ENCODE results near the gene SLC12A9.

The SLC12A9 gene

DNA sequence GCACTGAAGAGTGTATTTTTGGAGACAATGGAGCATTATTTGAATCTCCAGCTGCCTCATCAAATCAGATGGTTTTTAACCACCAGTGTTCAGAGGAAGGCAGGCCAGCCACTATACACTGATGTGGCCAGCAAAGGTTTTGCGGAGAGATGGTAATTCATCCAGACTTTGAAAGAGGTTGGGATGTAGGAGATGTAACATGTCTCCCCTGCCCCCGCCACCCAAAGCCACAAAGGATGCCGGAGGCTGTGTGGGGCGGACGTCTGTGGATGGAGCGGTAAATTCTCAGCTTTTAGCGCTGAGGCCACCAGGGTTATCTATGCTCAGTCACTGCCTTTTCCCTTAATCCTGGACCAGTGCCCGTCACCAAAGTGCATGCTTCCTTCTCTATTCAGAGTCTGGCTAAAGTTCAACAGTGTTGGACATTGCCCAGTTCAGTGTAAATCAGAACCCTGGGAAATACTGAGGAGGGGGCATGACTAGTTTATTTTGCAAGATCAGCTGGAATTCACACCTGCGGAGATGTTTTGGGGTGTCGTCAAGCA, 11.0 kb downstream of the SLC12A9 start:
- H3K4me3 ChIP-seq (ENCODE audit: low read length) = no peak overlapping the region
- no CpG with 5 or more reads among the region's 10 CpGs for WGBS (ENCODE audit: insufficient coverage, insufficient read length)
- peaks cover 15% of the 10 kb centered on the region for H3K36me3 ChIP-seq (ENCODE audit: control insufficient read depth, insufficient read depth, low read length)
- H3K27me3 ChIP-seq (ENCODE audit: control insufficient read depth, insufficient read depth, low read length) = no peaks in the 10 kb centered on the region
- H3K9me3 ChIP-seq (ENCODE audit: control insufficient read depth, insufficient read depth, low read length) = no peaks in the 10 kb centered on the region
- no peak for DNase-seq (ENCODE audit: low read depth, low spot score)
- no peak overlapping the region for H3K27ac ChIP-seq (ENCODE audit: low read length)
- H3K4me1 ChIP-seq (ENCODE audit: control insufficient read depth, insufficient read depth, low read length) = peaks cover 5% of the 10 kb centered on the region; the same call in 1 of the 2 replicates

- no peaks in the 10 kb centered on the region for H3K27me3 ChIP-seq (ENCODE audit: control insufficient read depth, insufficient read depth, low read length)
- no peak for DNase-seq (ENCODE audit: low read depth, low spot score)
- H3K36me3 ChIP-seq (ENCODE audit: control insufficient read depth, insufficient read depth, low read length) = peaks cover 10% of the 10 kb centered on the region
- WGBS (ENCODE audit: insufficient coverage, insufficient read length) = no CpG with 5 or more reads among the region's 12 CpGs
- no peak overlapping the region for H3K27ac ChIP-seq (ENCODE audit: low read length)
- H3K4me1 ChIP-seq (ENCODE audit: control insufficient read depth, insufficient read depth, low read length) = peaks cover 5% of the 10 kb centered on the region; the same call in 1 of the 2 replicates
- no peaks in the 10 kb centered on the region for H3K9me3 ChIP-seq (ENCODE audit: control insufficient read depth, insufficient read depth, low read length)
- no peak overlapping the region for H3K4me3 ChIP-seq (ENCODE audit: low read length)
Measured at GRCh38 chr7:100864263-100864845, 11.8 kb downstream of the SLC12A9 start.

- no CpG with 5 or more reads among the region's 17 CpGs for WGBS (ENCODE audit: insufficient coverage, insufficient read length)
- Histone ChIP-seq H3K4me3 (ENCODE audit: low read length) (no peak overlapping the region), H3K4me1 (ENCODE audit: control insufficient read depth, insufficient read depth, low read length) (peaks cover 5% of the 10 kb centered on the region; the same call in 1 of the 2 replicates), H3K27ac (ENCODE audit: low read length) (no peak overlapping the region), H3K36me3 (ENCODE audit: control insufficient read depth, insufficient read depth, low read length) (peaks cover 9% of the 10 kb centered on the region), H3K27me3 (ENCODE audit: control insufficient read depth, insufficient read depth, low read length) (no peaks in the 10 kb centered on the region), H3K9me3 (ENCODE audit: control insufficient read depth, insufficient read depth, low read length) (no peaks in the 10 kb centered on the region)
- DNase-seq (ENCODE audit: low read depth, low spot score) = no peak
Measured at GRCh38 chr7:100865372-100865911, 12.9 kb downstream of the SLC12A9 start.

DNA sequence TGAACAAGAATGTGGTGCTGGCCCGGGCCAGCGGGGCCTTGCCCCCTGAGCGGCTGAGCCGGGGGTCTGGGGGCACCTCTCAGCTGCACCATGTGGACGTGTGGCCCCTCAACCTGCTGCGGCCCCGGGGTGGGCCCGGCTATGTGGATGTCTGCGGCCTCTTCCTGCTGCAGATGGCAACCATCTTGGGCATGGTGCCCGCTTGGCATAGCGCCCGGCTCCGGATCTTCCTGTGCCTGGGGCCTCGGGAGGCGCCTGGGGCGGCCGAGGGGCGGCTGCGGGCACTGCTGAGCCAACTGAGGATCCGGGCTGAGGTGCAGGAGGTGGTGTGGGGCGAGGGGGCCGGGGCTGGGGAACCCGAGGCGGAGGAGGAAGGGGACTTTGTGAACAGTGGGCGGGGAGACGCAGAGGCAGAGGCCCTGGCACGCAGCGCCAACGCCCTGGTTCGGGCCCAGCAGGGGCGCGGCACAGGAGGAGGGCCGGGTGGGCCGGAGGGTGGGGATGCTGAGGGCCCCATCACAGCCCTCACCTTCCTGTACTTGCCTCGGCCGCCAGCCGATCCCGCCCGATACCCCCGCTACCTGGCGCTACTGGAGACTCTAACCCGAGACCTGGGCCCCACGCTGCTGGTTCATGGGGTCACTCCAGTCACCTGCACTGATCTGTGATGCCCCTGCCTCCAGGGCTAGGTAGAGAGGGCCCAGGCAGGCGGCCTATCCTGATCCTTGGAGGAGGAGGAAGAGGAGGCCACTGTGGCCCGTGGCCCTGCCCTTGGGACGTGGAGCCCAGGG, 13.6 kb downstream of the SLC12A9 start:
- no peak overlapping the region for H3K27ac ChIP-seq (ENCODE audit: low read length)
- H3K4me1 ChIP-seq (ENCODE audit: control insufficient read depth, insufficient read depth, low read length) = peaks cover 5% of the 10 kb centered on the region; the same call in 1 of the 2 replicates
- no peak for DNase-seq (ENCODE audit: low read depth, low spot score)
- H3K36me3 ChIP-seq (ENCODE audit: control insufficient read depth, insufficient read depth, low read length) = peaks cover 12% of the 10 kb centered on the region
- H3K9me3 ChIP-seq (ENCODE audit: control insufficient read depth, insufficient read depth, low read length) = no peaks in the 10 kb centered on the region
- H3K4me3 ChIP-seq (ENCODE audit: low read length) = no peak overlapping the region
- H3K27me3 ChIP-seq (ENCODE audit: control insufficient read depth, insufficient read depth, low read length) = no peaks in the 10 kb centered on the region
- no CpG with 5 or more reads among the region's 46 CpGs for WGBS (ENCODE audit: insufficient coverage, insufficient read length)

- no peak overlapping the region; the same call in 1 of the 2 replicates for H3K4me3 ChIP-seq (ENCODE audit: low read length)
- H3K9me3 ChIP-seq (ENCODE audit: control insufficient read depth, insufficient read depth, low read length) = no peaks in the 10 kb centered on the region
- peaks cover 5% of the 10 kb centered on the region; the same call in 1 of the 2 replicates for H3K4me1 ChIP-seq (ENCODE audit: control insufficient read depth, insufficient read depth, low read length)
- no peak overlapping the region for H3K27ac ChIP-seq (ENCODE audit: low read length)
- peaks cover 15% of the 10 kb centered on the region for H3K36me3 ChIP-seq (ENCODE audit: control insufficient read depth, insufficient read depth, low read length)
- no peak for DNase-seq (ENCODE audit: low read depth, low spot score)
- WGBS (ENCODE audit: insufficient coverage, insufficient read length) = no CpG with 5 or more reads among the region's 5 CpGs
- no peaks in the 10 kb centered on the region for H3K27me3 ChIP-seq (ENCODE audit: control insufficient read depth, insufficient read depth, low read length)
Measured at GRCh38 chr7:100866729-100867039, 14.2 kb downstream of the SLC12A9 start.

- H3K36me3 ChIP-seq (ENCODE audit: control insufficient read depth, insufficient read depth, low read length) = peaks cover 18% of the 10 kb centered on the region
- DNase-seq (ENCODE audit: low read depth, low spot score) = peak; percentile 72
- H3K4me3 ChIP-seq (ENCODE audit: low read length) = peak within 1 kb of the TSS; percentile 90
- H3K4me1 ChIP-seq (ENCODE audit: control insufficient read depth, insufficient read depth, low read length) = peaks cover 5% of the 10 kb centered on the region; the same call in 1 of the 2 replicates
- WGBS (ENCODE audit: insufficient coverage, insufficient read length) = no CpG with 5 or more reads among the region's 42 CpGs
- H3K27ac ChIP-seq (ENCODE audit: low read length) = no peak within 1 kb of the TSS
- H3K9me3 ChIP-seq (ENCODE audit: control insufficient read depth, insufficient read depth, low read length) = no peaks in the 10 kb centered on the region
- H3K27me3 ChIP-seq (ENCODE audit: control insufficient read depth, insufficient read depth, low read length) = no peaks in the 10 kb centered on the region
Measured at GRCh38 chr7:100867040-100867775, 14.7 kb downstream of the SLC12A9 start, which contains the start of gene TRIP6. Gene TRIP6 (plus strand): TSS chr7:100867387. CDS start chr7:100867498, 111 bp downstream.

- DNase-seq (ENCODE audit: low read depth, low spot score) = no peak
- no peaks in the 10 kb centered on the region for H3K9me3 ChIP-seq (ENCODE audit: control insufficient read depth, insufficient read depth, low read length)
- H3K27me3 ChIP-seq (ENCODE audit: control insufficient read depth, insufficient read depth, low read length) = no peaks in the 10 kb centered on the region
- peaks cover 5% of the 10 kb centered on the region; the same call in 1 of the 2 replicates for H3K4me1 ChIP-seq (ENCODE audit: control insufficient read depth, insufficient read depth, low read length)
- H3K4me3 ChIP-seq (ENCODE audit: low read length) = peak overlapping the region; percentile 90
- H3K27ac ChIP-seq (ENCODE audit: low read length) = no peak overlapping the region
- no CpG with 5 or more reads among the region's 27 CpGs for WGBS (ENCODE audit: insufficient coverage, insufficient read length)
- H3K36me3 ChIP-seq (ENCODE audit: control insufficient read depth, insufficient read depth, low read length) = peaks cover 18% of the 10 kb centered on the region
Measured at GRCh38 chr7:100867776-100868485, 15.4 kb downstream of the SLC12A9 start.

DNA sequence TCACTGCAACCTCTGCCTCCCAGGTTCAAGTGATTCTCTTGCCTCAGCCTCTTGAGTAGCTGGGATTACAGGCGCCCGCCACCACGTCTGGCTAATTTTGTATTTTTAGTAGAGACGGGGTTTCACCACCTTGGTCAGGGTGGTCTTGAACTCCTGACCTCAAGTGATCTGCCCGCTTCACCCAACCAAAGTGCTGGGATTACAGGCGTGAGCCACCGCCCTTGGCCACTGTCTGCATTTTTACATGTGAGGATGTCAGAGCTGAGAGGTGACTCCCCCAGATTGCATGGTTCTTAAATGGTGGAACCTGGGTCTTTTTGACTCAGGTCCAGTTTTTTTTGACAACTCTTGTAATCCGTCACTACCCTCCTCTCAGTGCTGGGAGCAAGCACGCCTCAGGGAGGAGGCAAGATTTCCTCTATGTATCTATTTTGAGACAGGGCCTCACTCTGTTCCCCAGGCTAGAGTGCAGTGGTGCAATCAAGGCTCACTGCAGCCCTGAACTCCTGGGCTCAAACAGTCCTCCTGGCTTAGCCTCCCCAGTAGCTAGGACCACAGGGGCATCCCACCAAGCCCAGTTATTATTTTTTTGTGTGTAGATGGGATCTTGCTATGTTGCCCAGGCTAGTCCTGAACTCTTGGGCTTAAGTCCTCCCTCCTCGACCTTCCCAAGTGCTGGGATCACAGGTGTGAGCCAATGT, 21.2 kb downstream of the SLC12A9 start:
- no peaks in the 10 kb centered on the region for H3K27me3 ChIP-seq (ENCODE audit: control insufficient read depth, insufficient read depth, low read length)
- WGBS (ENCODE audit: insufficient coverage, insufficient read length) = no CpG with 5 or more reads among the region's 10 CpGs
- H3K4me3 ChIP-seq (ENCODE audit: low read length) = no peak overlapping the region; the same call in 1 of the 2 replicates
- no peak overlapping the region for H3K27ac ChIP-seq (ENCODE audit: low read length)
- no peak for DNase-seq (ENCODE audit: low read depth, low spot score)
- peaks cover 25% of the 10 kb centered on the region for H3K36me3 ChIP-seq (ENCODE audit: control insufficient read depth, insufficient read depth, low read length)
- H3K4me1 ChIP-seq (ENCODE audit: control insufficient read depth, insufficient read depth, low read length) = no peaks in the 10 kb centered on the region
- H3K9me3 ChIP-seq (ENCODE audit: control insufficient read depth, insufficient read depth, low read length) = no peaks in the 10 kb centered on the region

- peak overlapping the region; percentile 56; the same call in 1 of the 2 replicates for H3K4me3 ChIP-seq (ENCODE audit: low read length)
- peaks cover 25% of the 10 kb centered on the region for H3K36me3 ChIP-seq (ENCODE audit: control insufficient read depth, insufficient read depth, low read length)
- H3K27ac ChIP-seq (ENCODE audit: low read length) = no peak overlapping the region
- no peak for DNase-seq (ENCODE audit: low read depth, low spot score)
- H3K4me1 ChIP-seq (ENCODE audit: control insufficient read depth, insufficient read depth, low read length) = no peaks in the 10 kb centered on the region
- WGBS (ENCODE audit: insufficient coverage, insufficient read length) = no CpG with 5 or more reads among the region's 8 CpGs
- no peaks in the 10 kb centered on the region for H3K9me3 ChIP-seq (ENCODE audit: control insufficient read depth, insufficient read depth, low read length)
- no peaks in the 10 kb centered on the region for H3K27me3 ChIP-seq (ENCODE audit: control insufficient read depth, insufficient read depth, low read length)
Measured at GRCh38 chr7:100874300-100874576, 21.7 kb downstream of the SLC12A9 start.
